Left lung (tissue), 10 donors: Measurements from ENCODE around the gene MIOX. TPM values are rescaled to one million over a fixed set of nuclear protein-coding genes. Genes with fewer than 3 reads are reported as not detected.
"Not testable (repeated sequence)": the region's sequence is repeated elsewhere in the genome, so short reads cannot be mapped to it uniquely, and the experiment has no call there.

Experiments
- ATAC-seq: fragments of 200-7000 bp; cut with Tn5 transposase; one replicate; pipeline ENCODE4 v1.9.1; 2020; ENCODE audit warnings: moderate library complexity
- DNase-seq, 4 donors: peaks; one replicate each; pipeline ENCODE4 v3.0.0-alpha.2; 2013 to 2020
- H3K27ac ChIP-seq, 2 donors: fragments of 200-600 bp; sonication (generic) in 1 of 2; one replicate each; pipeline versions ENCODE4 v1.5.0 to v1.8.0; 2020 to 2021
- H3K27me3 ChIP-seq, 2 donors: fragments of 200-600 bp; sonication (generic) in 1 of 2; one replicate each; pipeline versions ENCODE4 v1.5.0 to v1.8.0; 2020 to 2021
- H3K36me3 ChIP-seq, 2 donors: fragments of 200-600 bp; sonication (generic) in 1 of 2; one replicate each; pipeline versions ENCODE4 v1.5.0 to v1.8.0; 2020 to 2021
- H3K4me1 ChIP-seq, 2 donors: fragments of 200-600 bp; one replicate each; pipeline ENCODE4 v1.8.0; 2021
- H3K4me3 ChIP-seq, 2 donors: fragments of 200-600 bp; sonication (generic) in 1 of 2; one replicate each; pipeline versions ENCODE4 v1.5.0 to v1.8.0; 2020 to 2021; ENCODE audit warnings: mild to moderate bottlenecking in 1 of 2
- H3K9me3 ChIP-seq, 2 donors: fragments of 200-600 bp; sonication (generic) in 1 of 2; one replicate each; pipeline versions ENCODE4 v1.5.0 to v1.8.0; 2020 to 2021
- intact Hi-C, 2 donors: fragments of 100-400 bp; cut with DNase I; formaldehyde crosslinking; loops; one replicate each; pipeline versions ENCODE4 v1.11.2 to v1.14.2; 2022
- polyA plus RNA-seq, 6 donors: library from polyadenylated mRNA; unstranded; fragments of 120-200 nt; gene quantifications; one replicate each; pipeline ENCODE4 v1.2.1, GENCODE V29; 2013; ENCODE audit not compliant: insufficient read length in 6 of 6
- total RNA-seq, 2 donors: library from RNA; stranded (reverse); fragmentation: NEBNext Ultra II Directional; extraction: Animal tissue kit (Norgen Biotek cat#: 25700); gene quantifications; one replicate each; pipeline ENCODE4 v1.2.1, GENCODE V29; 2021
- TF ChIP-seq, protein P1 (sequence below), 2 donors: fragments of 200-600 bp; sonication (generic) in 1 of 2; IDR thresholded peaks; one replicate each; pipeline versions ENCODE4 v1.5.0 to v1.8.0; 2021; ENCODE audit warnings: antibody characterized with exemption in 2 of 2
- donor health status: DM: no; HTN: yes; CAD: no.
- donor health status: DM: no; HTN: no; CAD: no.

Gene MIOX
- total and polyA plus RNA-seq, 8 donors: 0.12 to 0.27 (median 0.15) TPM; not detected in 3

DNA sequence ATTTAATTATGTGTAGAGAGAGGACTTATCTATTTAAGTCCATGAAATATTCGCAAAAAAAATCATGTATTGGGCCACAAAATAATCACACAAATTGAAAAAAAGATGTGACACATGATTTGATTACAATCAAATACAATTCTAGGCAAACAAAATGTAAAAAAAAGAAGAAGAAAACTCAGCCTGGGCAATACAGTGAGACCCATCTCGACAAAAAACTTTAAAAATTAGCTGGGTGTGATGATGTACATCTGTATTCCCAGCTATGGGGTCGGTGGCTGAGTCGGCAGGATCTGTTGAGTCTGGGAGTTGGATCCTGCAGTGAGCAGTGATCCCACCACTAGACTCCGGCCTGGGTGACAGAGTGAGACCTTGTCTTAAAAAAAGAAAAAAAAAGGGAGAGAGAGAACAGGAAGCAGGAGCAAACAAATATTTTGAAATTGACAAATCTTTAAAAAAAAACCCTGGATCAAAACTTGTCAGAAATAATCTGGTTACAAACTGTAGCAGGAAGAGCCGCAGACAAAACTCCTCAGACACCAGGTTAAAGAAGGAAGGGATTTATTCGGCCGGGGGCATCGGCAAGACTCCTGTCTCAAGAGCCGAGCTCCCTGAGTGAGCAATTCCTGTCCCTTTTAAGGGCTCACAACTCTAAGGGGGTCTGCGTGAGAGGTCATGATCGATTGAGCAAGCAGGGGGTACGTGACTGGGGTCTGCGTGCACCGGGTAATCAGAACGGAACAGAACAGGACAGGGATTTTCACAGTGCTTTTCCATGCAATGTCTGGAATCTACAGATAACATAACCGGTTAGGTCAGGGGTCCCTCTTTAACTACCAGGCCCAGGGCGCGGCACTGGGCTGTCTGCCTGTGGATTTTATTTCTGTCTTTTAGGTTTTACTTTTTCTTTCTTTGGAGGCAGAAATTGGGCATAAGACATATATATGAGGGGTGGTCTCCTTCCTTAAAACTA, 46.5 kb downstream of the MIOX start:
- ATAC-seq: no peak
- intact Hi-C loops: no loop called here
- no peaks in the 10 kb centered on the region for H3K9me3 ChIP-seq
- H3K4me1 ChIP-seq: peaks cover 0 to 75% of the 10 kb centered on the region in 2 donors
- H3K4me3 ChIP-seq: peak overlapping the region in 1 of 2 donors; percentile 85
- TF ChIP-seq, protein P1, sequence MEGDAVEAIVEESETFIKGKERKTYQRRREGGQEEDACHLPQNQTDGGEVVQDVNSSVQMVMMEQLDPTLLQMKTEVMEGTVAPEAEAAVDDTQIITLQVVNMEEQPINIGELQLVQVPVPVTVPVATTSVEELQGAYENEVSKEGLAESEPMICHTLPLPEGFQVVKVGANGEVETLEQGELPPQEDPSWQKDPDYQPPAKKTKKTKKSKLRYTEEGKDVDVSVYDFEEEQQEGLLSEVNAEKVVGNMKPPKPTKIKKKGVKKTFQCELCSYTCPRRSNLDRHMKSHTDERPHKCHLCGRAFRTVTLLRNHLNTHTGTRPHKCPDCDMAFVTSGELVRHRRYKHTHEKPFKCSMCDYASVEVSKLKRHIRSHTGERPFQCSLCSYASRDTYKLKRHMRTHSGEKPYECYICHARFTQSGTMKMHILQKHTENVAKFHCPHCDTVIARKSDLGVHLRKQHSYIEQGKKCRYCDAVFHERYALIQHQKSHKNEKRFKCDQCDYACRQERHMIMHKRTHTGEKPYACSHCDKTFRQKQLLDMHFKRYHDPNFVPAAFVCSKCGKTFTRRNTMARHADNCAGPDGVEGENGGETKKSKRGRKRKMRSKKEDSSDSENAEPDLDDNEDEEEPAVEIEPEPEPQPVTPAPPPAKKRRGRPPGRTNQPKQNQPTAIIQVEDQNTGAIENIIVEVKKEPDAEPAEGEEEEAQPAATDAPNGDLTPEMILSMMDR (IDR thresholded peaks at IDR 0.05): no peak
- H3K36me3 ChIP-seq: peaks cover 0 to 13% of the 10 kb centered on the region in 2 donors
- H3K27me3 ChIP-seq: no peaks in the 10 kb centered on the region
- peak overlapping the region; percentile 99 for H3K27ac ChIP-seq
- peak in 2 of 4 donors; percentile 37 to 55 for DNase-seq

DNA sequence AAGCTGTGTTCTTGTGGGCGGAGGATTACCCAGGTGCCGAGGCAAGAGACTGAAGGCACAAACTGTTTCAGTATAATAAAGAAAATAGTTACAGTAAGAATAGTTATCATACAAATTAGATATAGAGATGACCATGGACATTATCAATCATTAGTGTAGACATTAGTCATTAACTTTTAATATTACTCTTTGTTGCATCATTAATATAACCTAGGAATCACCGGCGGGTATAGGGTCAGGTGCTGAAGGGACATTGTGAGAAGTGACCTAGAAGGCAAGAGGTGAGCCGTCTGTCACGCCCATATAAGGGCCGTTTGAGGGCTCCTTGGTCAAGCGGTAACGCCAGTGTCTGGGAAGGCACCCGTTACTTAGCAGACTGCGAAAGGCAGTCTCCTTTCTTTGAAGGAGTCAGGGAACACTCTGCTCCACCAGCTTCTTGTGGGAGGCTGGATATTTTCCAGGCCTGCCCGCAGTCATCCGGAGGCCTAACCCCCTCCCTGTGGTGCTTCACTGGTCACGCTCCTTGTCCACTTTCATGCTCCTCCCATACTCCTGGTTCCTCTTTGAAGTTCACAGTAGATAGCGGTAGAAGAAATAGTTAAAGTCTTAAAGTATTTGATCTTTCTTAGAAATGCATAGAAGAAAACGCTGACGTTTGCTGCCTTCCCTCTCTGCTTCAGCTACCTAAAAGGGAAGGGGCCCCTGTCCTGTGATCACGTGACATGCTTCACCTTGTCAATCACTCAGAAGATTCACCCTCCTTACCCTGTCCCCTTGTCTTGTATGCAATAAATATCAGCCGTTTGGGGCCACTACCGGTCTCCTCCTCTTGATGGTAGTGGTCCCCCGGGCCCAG, 47.4 kb downstream of the MIOX start:
- H3K27ac ChIP-seq: peak overlapping the region; percentile 99
- H3K9me3 ChIP-seq, H3K36me3 ChIP-seq, H3K27me3 ChIP-seq, ATAC-seq, intact Hi-C loops: not testable (repeated sequence)
- peak overlapping the region in 1 of 2 donors; percentile 1 for H3K4me3 ChIP-seq
- H3K4me1 ChIP-seq: peaks cover 9 to 75% of the 10 kb centered on the region in 2 donors
- DNase-seq: peak in 1 of 4 donors; percentile 90

GRCh38 chr22:50535113-50535512, 48.5 kb downstream of the MIOX start:
- peak overlapping the region; percentile 99 for H3K27ac ChIP-seq
- H3K4me1 ChIP-seq: peaks cover 16 to 81% of the 10 kb centered on the region in 2 donors
- H3K36me3 ChIP-seq: no peaks in the 10 kb centered on the region
- H3K4me3 ChIP-seq: no peak overlapping the region
- no peak for ATAC-seq
- no peak for DNase-seq
- intact Hi-C loops: no loop called here
- no peaks in the 10 kb centered on the region for H3K9me3 ChIP-seq
- TF ChIP-seq, protein P1 (IDR thresholded peaks at IDR 0.05): no peak
- no peaks in the 10 kb centered on the region for H3K27me3 ChIP-seq

GRCh38 chr22:50536226-50536625, 49.6 kb downstream of the MIOX start:
- TF ChIP-seq, protein P1 (IDR thresholded peaks at IDR 0.05): no peak
- Histone ChIP-seq H3K4me1 (peaks cover 26 to 92% of the 10 kb centered on the region in 2 donors), H3K36me3 (no peaks in the 10 kb centered on the region), H3K4me3 (no peak overlapping the region), H3K27ac (peak overlapping the region in 1 of 2 donors; percentile 100), H3K9me3 (no peaks in the 10 kb centered on the region), H3K27me3 (no peaks in the 10 kb centered on the region)
- ATAC-seq (no peak), DNase-seq (no peak)
- intact Hi-C loops: no loop called here

- Histone ChIP-seq H3K9me3 (no peaks in the 10 kb centered on the region), H3K36me3 (no peaks in the 10 kb centered on the region), H3K27ac (peak overlapping the region; percentile 98 to 100), H3K4me1 (peaks cover 29 to 95% of the 10 kb centered on the region in 2 donors), H3K27me3 (no peaks in the 10 kb centered on the region), H3K4me3 (no peak overlapping the region)
- TF ChIP-seq, protein P1 (IDR thresholded peaks at IDR 0.05): no peak
- intact Hi-C loops: no loop called here
- ATAC-seq (no peak), DNase-seq (no peak)
Observed at GRCh38 chr22:50537765-50538164, 51.1 kb downstream of the MIOX start.

Other genes starting within 250 kb of the MIOX start
- 10 to 100 TPM; 40.8 to 41.3 TPM for gene TUBGCP6, start 241.8 kb upstream of the MIOX start, total RNA-seq
- gene TUBGCP6, start 241.8 kb upstream of the MIOX start, polyA plus RNA-seq: 10 to 100 TPM; 37.2 to 50.1 (median 44.5) TPM
- gene HDAC10, start 235.6 kb upstream of the MIOX start, total RNA-seq: 10 to 100 TPM; 39.1 to 42.2 TPM
- gene HDAC10, start 235.6 kb upstream of the MIOX start, polyA plus RNA-seq: 10 to 100 TPM; 23.9 to 39.6 (median 34.0) TPM
- gene MAPK12, start 225.2 kb upstream of the MIOX start, total RNA-seq: 10 to 100 TPM; 11.6 to 14.6 TPM
- gene MAPK12, start 225.2 kb upstream of the MIOX start, polyA plus RNA-seq: 10 to 100 TPM; 14.2 to 31.4 (median 23.2) TPM
- 10 to 100 TPM; 10.3 to 15.1 TPM for gene MAPK11, start 216.5 kb upstream of the MIOX start, total RNA-seq
- gene MAPK11, start 216.5 kb upstream of the MIOX start, polyA plus RNA-seq: 10 to 100 TPM; 12.9 to 21.5 (median 14.7) TPM
- 100 to 1,000 TPM; 237 to 391 TPM for gene PLXNB2, start 179.2 kb upstream of the MIOX start, total RNA-seq
- gene PLXNB2, start 179.2 kb upstream of the MIOX start, polyA plus RNA-seq: 100 to 1,000 TPM; 116 to 149 (median 137) TPM
- gene DENND6B, start 159.8 kb upstream of the MIOX start, total RNA-seq: 1 to 10 TPM; 7.3 to 8.2 TPM
- 10 to 100 TPM in 5 of 6 donors, 1 to 10 TPM in 1; 9.0 to 18.8 (median 14.0) TPM for gene DENND6B, start 159.8 kb upstream of the MIOX start, polyA plus RNA-seq
- 10 to 100 TPM; 41.5 to 53.0 TPM for gene PPP6R2, start 143.5 kb upstream of the MIOX start, total RNA-seq
- 10 to 100 TPM; 36.9 to 60.1 (median 40.8) TPM for gene PPP6R2, start 143.5 kb upstream of the MIOX start, polyA plus RNA-seq
- gene SBF1, start 11.8 kb upstream of the MIOX start, total RNA-seq: 10 to 100 TPM; 57.1 to 69.9 TPM
- 10 to 100 TPM; 31.6 to 47.4 (median 38.0) TPM for gene SBF1, start 11.8 kb upstream of the MIOX start, polyA plus RNA-seq
- gene ADM2, start 5.3 kb upstream of the MIOX start, total RNA-seq: 1 to 10 TPM; 2.2 to 3.5 TPM
- gene ADM2, start 5.3 kb upstream of the MIOX start, polyA plus RNA-seq: under 1 TPM; 0.29 to 0.86 (median 0.46) TPM
- 10 to 100 TPM; 73.1 to 76.4 TPM for gene LMF2, start 20.8 kb downstream of the MIOX start, total RNA-seq
- gene LMF2, start 20.8 kb downstream of the MIOX start, polyA plus RNA-seq: 10 to 100 TPM; 32.9 to 61.2 (median 41.8) TPM
- gene NCAPH2, start 21.4 kb downstream of the MIOX start, total RNA-seq: 10 to 100 TPM; 45.5 to 50.1 TPM
- gene NCAPH2, start 21.4 kb downstream of the MIOX start, polyA plus RNA-seq: 10 to 100 TPM; 41.6 to 52.9 (median 44.7) TPM
- gene SCO2, start 38.7 kb downstream of the MIOX start, total RNA-seq: 1 to 10 TPM; 2.3 to 3.1 TPM
- 1 to 10 TPM in 5 of 6 donors, not detected in 1; 1.1 to 3.3 (median 2.1) TPM for gene SCO2, start 38.7 kb downstream of the MIOX start, polyA plus RNA-seq
- gene TYMP, start 43.2 kb downstream of the MIOX start, total RNA-seq: 100 to 1,000 TPM; 130 to 256 TPM
- gene TYMP, start 43.2 kb downstream of the MIOX start, polyA plus RNA-seq: 1 to 10 TPM; 2.6 to 5.6 (median 3.0) TPM
- gene KLHDC7B, start 59.0 kb downstream of the MIOX start, total RNA-seq: under 1 TPM; 0.29 to 0.73 TPM
- under 1 TPM in 3 of 6 donors, not detected in 3; 0.03 to 0.07 (median 0.06) TPM for gene KLHDC7B, start 59.0 kb downstream of the MIOX start, polyA plus RNA-seq
- gene SYCE3, start 76.1 kb downstream of the MIOX start, total RNA-seq: not detected
- not detected for gene SYCE3, start 76.1 kb downstream of the MIOX start, polyA plus RNA-seq
- gene CPT1B, start 91.6 kb downstream of the MIOX start, total RNA-seq: 10 to 100 TPM; 15.3 to 20.0 TPM
- 10 to 100 TPM in 5 of 6 donors, 1 to 10 TPM in 1; 9.8 to 15.5 (median 11.9) TPM for gene CPT1B, start 91.6 kb downstream of the MIOX start, polyA plus RNA-seq
- gene CHKB, start 96.0 kb downstream of the MIOX start, total RNA-seq: 10 to 100 TPM; 67.4 to 75.9 TPM
- 10 to 100 TPM; 72.0 to 94.0 (median 88.0) TPM for gene CHKB, start 96.0 kb downstream of the MIOX start, polyA plus RNA-seq
- gene MAPK8IP2, start 113.9 kb downstream of the MIOX start, total RNA-seq: 1 to 10 TPM; 1.4 to 2.3 TPM
- gene MAPK8IP2, start 113.9 kb downstream of the MIOX start, polyA plus RNA-seq: 1 to 10 TPM in 3 of 6 donors, under 1 TPM in 3; 0.66 to 1.1 (median 0.98) TPM
- gene ARSA, start 141.3 kb downstream of the MIOX start, total RNA-seq: 10 to 100 TPM; 46.3 to 58.0 TPM
- gene ARSA, start 141.3 kb downstream of the MIOX start, polyA plus RNA-seq: 10 to 100 TPM; 17.8 to 26.2 (median 19.1) TPM
- gene SHANK3, start 186.0 kb downstream of the MIOX start, total RNA-seq: 10 to 100 TPM; 25.1 to 42.9 TPM
- gene SHANK3, start 186.0 kb downstream of the MIOX start, polyA plus RNA-seq: 10 to 100 TPM; 17.2 to 37.5 (median 21.9) TPM